Endothelial cell of umbilical vein (primary cell): Measurements from ENCODE around the gene CSRP1.

Experiments used
- EZH2 ChIP-seq: IDR thresholded peaks from 2 replicates; pipeline ENCODE4 v1.6.1; 2012; ENCODE audit warnings: borderline replicate concordance, low read depth, mild to moderate bottlenecking, moderate library complexity, low read length, inconsistent platforms; ENCODE audit not compliant: severe bottlenecking
- FOS ChIP-seq: IDR thresholded peaks from 2 replicates; pipeline ENCODE4 v1.6.1; 2011; ENCODE audit warnings: mild to moderate bottlenecking, low read length, moderate library complexity, borderline replicate concordance; ENCODE audit not compliant: insufficient read depth
- GATA2 ChIP-seq: IDR thresholded peaks from 2 replicates; pipeline ENCODE4 v1.7.0; 2011; ENCODE audit warnings: low read depth, mild to moderate bottlenecking, moderate library complexity, mixed read lengths, low read length; ENCODE audit not compliant: insufficient read length, insufficient read depth
- MYC ChIP-seq: IDR thresholded peaks from one replicate; pipeline ENCODE4 v1.6.1; 2011; ENCODE audit warnings: mild to moderate bottlenecking, low read depth, low read length
- POLR2A ChIP-seq: IDR thresholded peaks from 2 replicates; pipeline ENCODE4 v1.6.1; 2012; ENCODE audit warnings: low read depth, mild to moderate bottlenecking, control low read depth, low read length
- POLR2AphosphoS5 ChIP-seq: IDR thresholded peaks from 2 replicates; pipeline ENCODE4 v1.6.1; 2012; ENCODE audit warnings: low read depth, mild to moderate bottlenecking, control low read depth, low read length, moderate library complexity; ENCODE audit not compliant: insufficient read depth
- TF ChIP-seq, protein P1 (sequence below), 2 donors: IDR thresholded peaks; 1 replicate in 1 of 2; 2 replicates in 1 of 2; pipeline ENCODE4 v1.5.1; 2011; ENCODE audit warnings: low read length in 2 of 2, mild to moderate bottlenecking in 2 of 2, moderate library complexity in 2 of 2, control low read depth in 1 of 2, inconsistent platforms in 1 of 2, low read depth in 1 of 2; ENCODE audit not compliant: insufficient read depth in 1 of 2; ENCODE audit errors: extremely low read depth in 1 of 2
- TF ChIP-seq, protein P2 (sequence below): IDR thresholded peaks from 2 replicates; pipeline ENCODE4 v1.6.1; 2011; ENCODE audit not compliant: insufficient read depth, insufficient read length

DNA sequence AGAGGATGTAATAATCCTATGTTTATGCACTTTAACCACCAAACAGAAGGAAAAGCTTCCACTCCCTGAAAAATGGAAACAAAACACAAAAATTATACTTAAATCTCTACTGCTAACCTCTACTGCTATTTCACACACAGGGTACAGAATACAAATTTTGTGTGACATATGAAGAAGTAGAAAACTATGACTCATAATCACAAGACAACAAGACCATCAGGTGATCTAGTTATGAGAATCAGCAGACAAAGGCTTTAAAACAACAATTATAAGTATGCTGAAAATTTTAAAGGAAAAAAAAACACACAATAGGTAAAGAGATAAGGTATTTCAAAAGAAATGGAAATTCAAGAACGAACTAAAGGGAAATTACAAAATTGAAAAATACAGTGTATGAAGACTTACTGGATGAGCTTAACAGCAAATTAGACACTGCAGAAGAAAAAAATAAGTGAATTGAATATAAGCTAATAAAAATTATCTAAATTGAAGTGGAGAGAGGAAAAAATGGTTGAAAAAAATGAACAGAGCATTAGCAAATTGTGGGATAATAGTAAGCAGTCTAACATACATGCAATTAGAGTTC lies 18.4 kb upstream of the CSRP1 start:
- TF ChIP-seq POLR2AphosphoS5 (no peak), POLR2A (no peak), EZH2 (no peak), FOS (no peak), MYC (no peak), GATA2 (no peak)
- TF ChIP-seq, protein P1, sequence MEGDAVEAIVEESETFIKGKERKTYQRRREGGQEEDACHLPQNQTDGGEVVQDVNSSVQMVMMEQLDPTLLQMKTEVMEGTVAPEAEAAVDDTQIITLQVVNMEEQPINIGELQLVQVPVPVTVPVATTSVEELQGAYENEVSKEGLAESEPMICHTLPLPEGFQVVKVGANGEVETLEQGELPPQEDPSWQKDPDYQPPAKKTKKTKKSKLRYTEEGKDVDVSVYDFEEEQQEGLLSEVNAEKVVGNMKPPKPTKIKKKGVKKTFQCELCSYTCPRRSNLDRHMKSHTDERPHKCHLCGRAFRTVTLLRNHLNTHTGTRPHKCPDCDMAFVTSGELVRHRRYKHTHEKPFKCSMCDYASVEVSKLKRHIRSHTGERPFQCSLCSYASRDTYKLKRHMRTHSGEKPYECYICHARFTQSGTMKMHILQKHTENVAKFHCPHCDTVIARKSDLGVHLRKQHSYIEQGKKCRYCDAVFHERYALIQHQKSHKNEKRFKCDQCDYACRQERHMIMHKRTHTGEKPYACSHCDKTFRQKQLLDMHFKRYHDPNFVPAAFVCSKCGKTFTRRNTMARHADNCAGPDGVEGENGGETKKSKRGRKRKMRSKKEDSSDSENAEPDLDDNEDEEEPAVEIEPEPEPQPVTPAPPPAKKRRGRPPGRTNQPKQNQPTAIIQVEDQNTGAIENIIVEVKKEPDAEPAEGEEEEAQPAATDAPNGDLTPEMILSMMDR (IDR thresholded peaks at IDR 0.05; ENCODE audit: extremely low read depth in 1 of 2, insufficient read depth in 1 of 2, low read depth in 1 of 2, low read length in 2 of 2) = no peak
- TF ChIP-seq, protein P2, sequence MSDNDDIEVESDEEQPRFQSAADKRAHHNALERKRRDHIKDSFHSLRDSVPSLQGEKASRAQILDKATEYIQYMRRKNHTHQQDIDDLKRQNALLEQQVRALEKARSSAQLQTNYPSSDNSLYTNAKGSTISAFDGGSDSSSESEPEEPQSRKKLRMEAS = no peak
